Hepatocyte (in vitro differentiated cells): ENCODE results near the gene ZYG11A.

Source experiments
- CTCF ChIP-seq: fragments of 200-600 bp; sonication (generic); IDR thresholded peaks from 2 replicates; pipeline ENCODE4 v1.5.1; 2016; ENCODE audit warnings: antibody characterized with exemption, mild to moderate bottlenecking; ENCODE audit not compliant: poor library complexity
- EZH2 ChIP-seq: fragments of 200-600 bp; sonication (generic); IDR thresholded peaks from 2 replicates; pipeline ENCODE4 v1.6.1; 2016; ENCODE audit warnings: antibody characterized with exemption, mild to moderate bottlenecking, borderline replicate concordance
- EZH2phosphoT487 ChIP-seq: fragments of 200-600 bp; sonication (generic); IDR thresholded peaks from one replicate; pipeline ENCODE4 v1.6.1; 2018; ENCODE audit warnings: antibody characterized with exemption, mild to moderate bottlenecking, low read depth, moderate library complexity; ENCODE audit not compliant: unreplicated experiment, severe bottlenecking

- TF ChIP-seq CTCF (no peak), EZH2 (no peak), EZH2phosphoT487 (no peak)
Observed at GRCh38 chr1:52842643-52843310, at the start of gene ZYG11A.
